Mesendoderm (in vitro differentiated cells): ENCODE measurements around the gene EPB41L2.
A peak's percentile ranks its signal among the peaks of the same experiment; 100 is the strongest.

Experiments used
- DNase-seq: peaks from one replicate; pipeline ENCODE4 v3.0.0; 2013
- H2AK5ac ChIP-seq: 2 replicates; pipeline ENCODE4 v1.6.1; 2013; ENCODE audit warnings: low read length, inconsistent platforms
- H2BK120ac ChIP-seq: 2 replicates; pipeline ENCODE4 v1.6.1; 2013; ENCODE audit warnings: low read depth, mild to moderate bottlenecking, low read length, moderate library complexity, mixed read lengths
- H2BK15ac ChIP-seq: replicated peaks from 2 replicates; pipeline ENCODE4 v1.6.1; 2013; ENCODE audit warnings: low read depth, mild to moderate bottlenecking, moderate library complexity
- H2BK5ac ChIP-seq: 2 replicates; pipeline ENCODE4 v1.6.1; 2013; ENCODE audit warnings: low read length, inconsistent platforms
- H3K18ac ChIP-seq: 2 replicates; pipeline ENCODE4 v1.6.1; 2013; ENCODE audit warnings: mild to moderate bottlenecking, low read length, mixed read lengths
- H3K23ac ChIP-seq: one replicate; pipeline ENCODE4 v1.6.1; 2013; ENCODE audit warnings: low read length
- H3K27ac ChIP-seq: 2 replicates; pipeline ENCODE4 v1.5.1; 2013; ENCODE audit warnings: low read depth, mild to moderate bottlenecking, inconsistent platforms, low read length, moderate library complexity
- H3K27me3 ChIP-seq: 2 replicates; pipeline ENCODE4 v1.6.1; 2013; ENCODE audit warnings: low read length, control low read depth, mild to moderate bottlenecking, inconsistent platforms; ENCODE audit not compliant: insufficient read depth, poor library complexity
- H3K36me3 ChIP-seq: 2 replicates; pipeline ENCODE4 v1.6.1; 2013; ENCODE audit warnings: low read length, inconsistent platforms; ENCODE audit not compliant: control insufficient read depth, insufficient read depth
- H3K4ac ChIP-seq: one replicate; pipeline ENCODE4 v1.6.1; 2013; ENCODE audit warnings: low read depth, mild to moderate bottlenecking, low read length, moderate library complexity
- H3K4me1 ChIP-seq: 2 replicates; pipeline ENCODE4 v1.6.1; 2013; ENCODE audit warnings: low read depth, low read length, inconsistent platforms; ENCODE audit not compliant: control insufficient read depth
- H3K4me2 ChIP-seq: 2 replicates; pipeline ENCODE4 v1.6.1; 2013; ENCODE audit warnings: low read length
- H3K4me3 ChIP-seq: 2 replicates; pipeline ENCODE4 v1.5.1; 2013; ENCODE audit warnings: mild to moderate bottlenecking, low read length
- H3K56ac ChIP-seq: one replicate; pipeline ENCODE4 v1.6.1; 2013; ENCODE audit warnings: low read length
- H3K79me1 ChIP-seq: 2 replicates; pipeline ENCODE4 v1.6.1; 2013; ENCODE audit warnings: low read length, inconsistent platforms
- H3K79me2 ChIP-seq: 2 replicates; pipeline ENCODE4 v1.6.1; 2013; ENCODE audit warnings: mild to moderate bottlenecking, low read length; ENCODE audit not compliant: control insufficient read depth, insufficient read depth
- H3K9ac ChIP-seq: 2 replicates; pipeline ENCODE4 v1.6.1; 2013; ENCODE audit warnings: low read length, inconsistent platforms
- H4K5ac ChIP-seq: one replicate; pipeline ENCODE4 v1.6.1; 2013; ENCODE audit warnings: low read length
- H4K8ac ChIP-seq: one replicate; pipeline ENCODE4 v1.6.1; 2013; ENCODE audit warnings: low read depth, mild to moderate bottlenecking, control low read depth, low read length, moderate library complexity
- WGBS: extraction: QIAGEN DNeasy Blood & Tissue Kit; methylation state at CpG from one replicate; pipeline ENCODE4 v1.1.7; 2013; ENCODE audit warnings: low lambda C conversion rate, missing lambda C conversion rate; ENCODE audit not compliant: insufficient coverage; ENCODE audit errors: extremely low coverage; 5-methylcytosine and 5-hydroxymethylcytosine counted together

EPB41L2 gene

GRCh38 chr6:130848945-130849344, 214.1 kb downstream of the EPB41L2 start:
- WGBS: no CpG with 5 or more reads among the region's 2 CpGs
- Histone ChIP-seq H2AK5ac (no peak overlapping the region), H3K79me2 (no peaks in the 10 kb centered on the region), H3K9ac (no peak overlapping the region), H3K56ac (no peak overlapping the region), H2BK120ac (no peak overlapping the region), H3K27ac (no peak overlapping the region), H3K18ac (no peak overlapping the region), H3K4me3 (no peak overlapping the region), H3K4me2 (no peak overlapping the region), H2BK15ac (no peak overlapping the region), H3K27me3 (no peaks in the 10 kb centered on the region), H3K4ac (no peak overlapping the region), H4K8ac (no peak overlapping the region), H3K79me1 (no peaks in the 10 kb centered on the region), H3K4me1 (peaks cover 3% of the 10 kb centered on the region), H3K23ac (no peak overlapping the region), H4K5ac (no peak overlapping the region), H3K36me3 (no peaks in the 10 kb centered on the region), H2BK5ac (no peak overlapping the region)
- DNase-seq: peak; percentile 43

- WGBS: no CpG with 5 or more reads among the region's 7 CpGs
- no peak overlapping the region for H2AK5ac ChIP-seq
These were observed 215.8 kb downstream of the EPB41L2 start for GRCh38 chr6:130847001-130847910.

GRCh38 chr6:130846501-130846900, 216.5 kb downstream of the EPB41L2 start:
- H3K18ac ChIP-seq: no peak overlapping the region
- H3K4me1 ChIP-seq: no peaks in the 10 kb centered on the region
- no peaks in the 10 kb centered on the region for H3K36me3 ChIP-seq
- no peaks in the 10 kb centered on the region for H3K27me3 ChIP-seq
- no peak overlapping the region for H2BK15ac ChIP-seq
- H3K56ac ChIP-seq: no peak overlapping the region
- no peak overlapping the region for H3K4me2 ChIP-seq
- no peak overlapping the region for H4K5ac ChIP-seq
- H3K4ac ChIP-seq: no peak overlapping the region
- no peaks in the 10 kb centered on the region for H3K79me2 ChIP-seq
- H3K27ac ChIP-seq: no peak overlapping the region
- H3K79me1 ChIP-seq: no peaks in the 10 kb centered on the region
- no peak overlapping the region for H2AK5ac ChIP-seq
- no peak overlapping the region for H3K4me3 ChIP-seq
- no CpG with 5 or more reads among the region's 1 CpG for WGBS
- no peak for DNase-seq
- H3K9ac ChIP-seq: no peak overlapping the region
- H3K23ac ChIP-seq: no peak overlapping the region
- H2BK5ac ChIP-seq: no peak overlapping the region
- H4K8ac ChIP-seq: no peak overlapping the region
- H2BK120ac ChIP-seq: no peak overlapping the region

More at GRCh38 chr6:130847001-130847910, 215.8 kb downstream of the EPB41L2 start:
- Histone ChIP-seq H2BK15ac (no peak overlapping the region), H3K4me3 (no peak overlapping the region), H4K5ac (no peak overlapping the region), H3K79me1 (no peaks in the 10 kb centered on the region), H3K4ac (no peak overlapping the region), H4K8ac (no peak overlapping the region), H3K4me2 (no peak overlapping the region), H3K18ac (no peak overlapping the region), H3K79me2 (no peaks in the 10 kb centered on the region), H3K23ac (no peak overlapping the region), H2BK5ac (no peak overlapping the region), H3K9ac (no peak overlapping the region), H3K27me3 (no peaks in the 10 kb centered on the region), H3K56ac (no peak overlapping the region), H3K4me1 (no peaks in the 10 kb centered on the region), H3K27ac (no peak overlapping the region), H3K36me3 (no peaks in the 10 kb centered on the region), H2BK120ac (no peak overlapping the region)
- DNase-seq: no peak

GRCh38 chr6:130843575-130844320, 219.3 kb downstream of the EPB41L2 start:
- H3K4me1 ChIP-seq: no peaks in the 10 kb centered on the region
- H2BK5ac ChIP-seq: no peak overlapping the region
- H3K18ac ChIP-seq: no peak overlapping the region
- H3K27ac ChIP-seq: no peak overlapping the region
- no peak overlapping the region for H3K4me2 ChIP-seq
- H3K27me3 ChIP-seq: no peaks in the 10 kb centered on the region
- no peak overlapping the region for H3K9ac ChIP-seq
- no peak overlapping the region for H3K56ac ChIP-seq
- no peak overlapping the region for H3K23ac ChIP-seq
- peak; percentile 58 for DNase-seq
- H4K8ac ChIP-seq: no peak overlapping the region
- H3K79me1 ChIP-seq: no peaks in the 10 kb centered on the region
- H3K4ac ChIP-seq: no peak overlapping the region
- H2BK15ac ChIP-seq: no peak overlapping the region
- H3K36me3 ChIP-seq: no peaks in the 10 kb centered on the region
- no peak overlapping the region for H3K4me3 ChIP-seq
- WGBS: no CpG with 5 or more reads among the region's 3 CpGs
- no peak overlapping the region for H2BK120ac ChIP-seq
- H3K79me2 ChIP-seq: no peaks in the 10 kb centered on the region
- no peak overlapping the region for H4K5ac ChIP-seq
- no peak overlapping the region for H2AK5ac ChIP-seq

- no CpG with 5 or more reads among the region's 4 CpGs for WGBS
- no peak overlapping the region for H4K8ac ChIP-seq
- H3K79me1 ChIP-seq: no peaks in the 10 kb centered on the region
- no peak overlapping the region for H2BK5ac ChIP-seq
- no peak overlapping the region for H3K4me3 ChIP-seq
- no peak overlapping the region for H3K23ac ChIP-seq
- H3K36me3 ChIP-seq: no peaks in the 10 kb centered on the region
- H4K5ac ChIP-seq: no peak overlapping the region
- H3K4me1 ChIP-seq: no peaks in the 10 kb centered on the region
- no peak overlapping the region for H3K9ac ChIP-seq
- H3K18ac ChIP-seq: no peak overlapping the region
- DNase-seq: no peak
- no peak overlapping the region for H2BK15ac ChIP-seq
- H2AK5ac ChIP-seq: no peak overlapping the region
- no peak overlapping the region for H3K27ac ChIP-seq
- no peaks in the 10 kb centered on the region for H3K79me2 ChIP-seq
- H3K4me2 ChIP-seq: no peak overlapping the region
- H2BK120ac ChIP-seq: no peak overlapping the region
- no peaks in the 10 kb centered on the region for H3K27me3 ChIP-seq
- H3K56ac ChIP-seq: no peak overlapping the region
- no peak overlapping the region for H3K4ac ChIP-seq
These were observed 221.8 kb downstream of the EPB41L2 start for GRCh38 chr6:130841128-130841728.
